Activated naive CD8-positive, alpha-beta T cell treated with anti-CD3 and anti-CD28 coated beads, Interleukin-2, amount 10 ng/mL, durations not matched to agents 7 days and 5 days (primary cell): Measurements from ENCODE around the gene JAG2. TPM values are rescaled to one million over a fixed set of nuclear protein-coding genes. Genes with fewer than 3 reads are reported as not detected.

ENCODE experiments used
- ATAC-seq: fragments of 150-1000 bp; cut with Tn5 transposase; one replicate; pipeline ENCODE4 v1.10.0; 2021; ENCODE audit warnings: low read depth, moderate library complexity
- POLR2A ChIA-PET: fragments of 350-600 bp; sonication (Branson Sonifier 250); formaldehyde crosslinking; loops from one replicate; lab custom pipeline; 2021; ENCODE audit warnings: antibody characterized with exemption; lab: Charles Lee
- DNase-seq: peaks from one replicate; pipeline ENCODE4 v3.0.0; 2021
- H3K27ac Mint-ChIP-seq: one replicate; pipeline ENCODE4 v1.8.0; 2022; ENCODE audit warnings: mild to moderate bottlenecking, mixed read lengths
- H3K27me3 Mint-ChIP-seq: one replicate; pipeline ENCODE4 v1.8.0; 2022; ENCODE audit warnings: mild to moderate bottlenecking, moderate library complexity, mixed read lengths
- H3K36me3 Mint-ChIP-seq: one replicate; pipeline ENCODE4 v1.8.0; 2021; ENCODE audit warnings: mild to moderate bottlenecking, mixed read lengths
- H3K4me1 Mint-ChIP-seq: one replicate; pipeline ENCODE4 v1.8.0; 2021; ENCODE audit warnings: mixed read lengths
- H3K4me3 Mint-ChIP-seq: one replicate; pipeline ENCODE4 v1.8.0; 2022; ENCODE audit warnings: mild to moderate bottlenecking, moderate library complexity, mixed read lengths
- H3K9me3 Mint-ChIP-seq: one replicate; pipeline ENCODE4 v1.8.0; 2021; ENCODE audit warnings: mixed read lengths
- total RNA-seq, 2 experiments: library from RNA; stranded (reverse); gene quantifications; one replicate each; pipeline ENCODE4 v1.2.3, GENCODE V29; 2021

Gene JAG2
- total RNA-seq, 2 experiments from 2014 or later, result 1.8 to 3.2 TPM

- DNase-seq (no peak), ATAC-seq (no peak)
- H3K4me1 Mint-ChIP-seq, result peaks cover 13% of the 10 kb centered on the region
- peaks cover 2% of the 10 kb centered on the region for H3K36me3 Mint-ChIP-seq
- H3K4me3 Mint-ChIP-seq, result no peak overlapping the region
- H3K27ac Mint-ChIP-seq, result no peak overlapping the region
- peaks cover 8% of the 10 kb centered on the region for H3K9me3 Mint-ChIP-seq
- H3K27me3 Mint-ChIP-seq, result no peaks in the 10 kb centered on the region
- POLR2A ChIA-PET, result interaction anchor here (1.7 kb wide), 1 partner anchor 9 kb away, joined by 5 read pairs; no protein-coding TSS in a partner anchor
These were observed 16.4 kb upstream of the JAG2 start for GRCh38 chr14:105185001-105185400.

- Mint-ChIP-seq H3K4me3 (no peak overlapping the region), H3K36me3 (peaks cover 2% of the 10 kb centered on the region), H3K27me3 (no peaks in the 10 kb centered on the region), H3K4me1 (peaks cover 15% of the 10 kb centered on the region), H3K27ac (no peak overlapping the region), H3K9me3 (peaks cover 8% of the 10 kb centered on the region)
- DNase-seq, result no peak
- ATAC-seq, result no peak
- POLR2A ChIA-PET, result interaction anchor here (1.7 kb wide), 1 partner anchor 10 kb away, joined by 5 read pairs; no protein-coding TSS in a partner anchor
These were observed 15.9 kb upstream of the JAG2 start for GRCh38 chr14:105184461-105184860.

- Mint-ChIP-seq H3K4me1 (peaks cover 15% of the 10 kb centered on the region), H3K27me3 (no peaks in the 10 kb centered on the region), H3K36me3 (no peaks in the 10 kb centered on the region), H3K27ac (peak overlapping the region; percentile 30), H3K9me3 (no peaks in the 10 kb centered on the region), H3K4me3 (peak overlapping the region; percentile 47)
- ATAC-seq, result no peak
- no peak for DNase-seq
- POLR2A ChIA-PET, result interaction anchor here (1.4 to 2.2 kb wide), 4 partner anchors 12 to 118 kb away, joined by 3 to 13 read pairs (median 6); partner anchors contain the start of gene JAG2
These were observed 13.9 kb upstream of the JAG2 start for GRCh38 chr14:105182296-105183020.

GRCh38 chr14:105181549-105182295 lies 13.1 kb upstream of the JAG2 start:
- Mint-ChIP-seq H3K27ac (no peak overlapping the region), H3K4me3 (peak overlapping the region; percentile 47), H3K4me1 (peaks cover 16% of the 10 kb centered on the region), H3K27me3 (no peaks in the 10 kb centered on the region), H3K36me3 (no peaks in the 10 kb centered on the region), H3K9me3 (no peaks in the 10 kb centered on the region)
- POLR2A ChIA-PET, result interaction anchor here (0.8 to 2.2 kb wide), 5 partner anchors 9 to 119 kb away, joined by 3 to 13 read pairs (median 6); partner anchors contain the start of gene JAG2
- ATAC-seq (no peak), DNase-seq (no peak)

- Mint-ChIP-seq H3K36me3 (no peaks in the 10 kb centered on the region), H3K27me3 (no peaks in the 10 kb centered on the region), H3K9me3 (no peaks in the 10 kb centered on the region), H3K27ac (peak within 1 kb of the TSS; percentile 25), H3K4me3 (peak within 1 kb of the TSS; percentile 77), H3K4me1 (peaks cover 22% of the 10 kb centered on the region)
- DNase-seq (peak; percentile 89), ATAC-seq (peak; percentile 87)
- POLR2A ChIA-PET, result interaction anchor here (0.8 to 2.2 kb wide), 6 partner anchors 8 to 119 kb away, joined by 3 to 13 read pairs (median 4); partner anchors contain the start of gene JAG2
These were observed 12.3 kb upstream of the JAG2 start, which contains the start of gene NUDT14 for GRCh38 chr14:105180592-105181548. Gene NUDT14 (minus strand): TSS chr14:105181312. CDS start chr14:105181209, 103 bp downstream.

GRCh38 chr14:105179191-105179590 lies 10.6 kb upstream of the JAG2 start:
- peaks cover 28% of the 10 kb centered on the region for H3K4me1 Mint-ChIP-seq
- H3K36me3 Mint-ChIP-seq, result no peaks in the 10 kb centered on the region
- ATAC-seq (no peak), DNase-seq (no peak)
- no peaks in the 10 kb centered on the region for H3K9me3 Mint-ChIP-seq
- H3K27me3 Mint-ChIP-seq, result no peaks in the 10 kb centered on the region
- no peak overlapping the region for H3K27ac Mint-ChIP-seq
- H3K4me3 Mint-ChIP-seq, result no peak overlapping the region
- POLR2A ChIA-PET, result no interaction called here

GRCh38 chr14:105178868-105179140 lies 10.2 kb upstream of the JAG2 start:
- no peak for ATAC-seq
- Mint-ChIP-seq H3K4me1 (peaks cover 30% of the 10 kb centered on the region), H3K27me3 (no peaks in the 10 kb centered on the region), H3K4me3 (no peak overlapping the region), H3K27ac (no peak overlapping the region), H3K9me3 (no peaks in the 10 kb centered on the region), H3K36me3 (no peaks in the 10 kb centered on the region)
- POLR2A ChIA-PET, result no interaction called here
- no peak for DNase-seq

GRCh38 chr14:105178069-105178867 lies 9.7 kb upstream of the JAG2 start:
- Mint-ChIP-seq H3K27me3 (no peaks in the 10 kb centered on the region), H3K27ac (peak overlapping the region; percentile 8), H3K4me3 (peak overlapping the region; percentile 32), H3K4me1 (peaks cover 30% of the 10 kb centered on the region), H3K9me3 (no peaks in the 10 kb centered on the region), H3K36me3 (no peaks in the 10 kb centered on the region)
- ATAC-seq (no peak), DNase-seq (no peak)
- POLR2A ChIA-PET, result no interaction called here

GRCh38 chr14:105177082-105177481 lies 8.5 kb upstream of the JAG2 start:
- DNase-seq (no peak), ATAC-seq (no peak)
- Mint-ChIP-seq H3K27ac (no peak overlapping the region), H3K27me3 (no peaks in the 10 kb centered on the region), H3K36me3 (no peaks in the 10 kb centered on the region), H3K4me1 (peaks cover 23% of the 10 kb centered on the region), H3K4me3 (no peak overlapping the region), H3K9me3 (no peaks in the 10 kb centered on the region)
- POLR2A ChIA-PET, result interaction anchor here (1.0 kb wide), 2 partner anchors 71 to 482 kb away, joined by 3 read pairs; partner anchors contain the start of gene BTBD6

- Mint-ChIP-seq H3K4me3 (no peak overlapping the region), H3K36me3 (no peaks in the 10 kb centered on the region), H3K4me1 (peaks cover 23% of the 10 kb centered on the region), H3K9me3 (no peaks in the 10 kb centered on the region), H3K27ac (no peak overlapping the region), H3K27me3 (no peaks in the 10 kb centered on the region)
- no peak for ATAC-seq
- no peak for DNase-seq
- POLR2A ChIA-PET, result interaction anchor here (1.0 kb wide), 2 partner anchors 72 to 482 kb away, joined by 3 read pairs; partner anchors contain the start of gene BTBD6
These were observed 7.9 kb upstream of the JAG2 start for GRCh38 chr14:105176513-105176912.

GRCh38 chr14:105173901-105174894 lies 5.6 kb upstream of the JAG2 start:
- H3K36me3 Mint-ChIP-seq, result no peaks in the 10 kb centered on the region
- ATAC-seq (peak; percentile 70), DNase-seq (peak; percentile 79)
- peaks cover 8% of the 10 kb centered on the region for H3K27me3 Mint-ChIP-seq
- H3K4me1 Mint-ChIP-seq, result peaks cover 21% of the 10 kb centered on the region
- peak overlapping the region; percentile 50 for H3K4me3 Mint-ChIP-seq
- peak overlapping the region; percentile 58 for H3K27ac Mint-ChIP-seq
- H3K9me3 Mint-ChIP-seq, result no peaks in the 10 kb centered on the region
- POLR2A ChIA-PET, result interaction anchor here (1.4 kb wide), 1 partner anchor 126 kb away, joined by 4 read pairs; no protein-coding TSS in a partner anchor
